Neural cell (in vitro differentiated cells): Measurements from ENCODE around the gene MAPK11. TPM values are rescaled to one million over a fixed set of nuclear protein-coding genes. Genes with fewer than 3 reads are reported as not detected.

ENCODE experiments used
- H2AFZ ChIP-seq: fragments of 200-600, 300-800 bp; sonication (generic), shearing (Covaris generic); 2 replicates; pipeline ENCODE4 v1.6.0; 2014; ENCODE audit warnings: low read depth, mild to moderate bottlenecking, antibody characterized with exemption, low read length, moderate library complexity
- H3F3A ChIP-seq: fragments of 200-600 bp; shearing (Covaris generic); 2 replicates; pipeline ENCODE4 v1.6.1; 2016; ENCODE audit warnings: mild to moderate bottlenecking, moderate library complexity, mixed read lengths, antibody characterized with exemption, low read length; ENCODE audit not compliant: insufficient read depth, poor library complexity, severe bottlenecking
- H3K27ac ChIP-seq: fragments of 200-600, 300-800 bp; sonication (generic), shearing (Covaris generic); 2 replicates; pipeline ENCODE4 v1.5.1; 2014; ENCODE audit warnings: mild to moderate bottlenecking, low read length, moderate library complexity
- H3K27me3 ChIP-seq: fragments of 300-800, 200-600 bp; sonication (generic), shearing (Covaris generic); 2 replicates; pipeline ENCODE4 v1.6.0; 2014; ENCODE audit warnings: mild to moderate bottlenecking, low read depth, low read length, moderate library complexity; ENCODE audit not compliant: insufficient read depth
- H3K36me3 ChIP-seq: fragments of 300-800, 200-600 bp; sonication (generic), shearing (Covaris generic); 2 replicates; pipeline ENCODE4 v1.5.1; 2014; ENCODE audit warnings: mild to moderate bottlenecking, antibody characterized with exemption, low read length, moderate library complexity; ENCODE audit not compliant: insufficient read depth
- H3K4me2 ChIP-seq: fragments of 300-800, 200-600 bp; sonication (generic), shearing (Covaris generic); 2 replicates; pipeline ENCODE4 v1.6.0; 2014; ENCODE audit warnings: mild to moderate bottlenecking, low read length
- H3K4me3 ChIP-seq: fragments of 300-800, 200-600 bp; sonication (generic), shearing (Covaris generic); 2 replicates; pipeline ENCODE4 v1.5.1; 2014; ENCODE audit warnings: mild to moderate bottlenecking, low read length, moderate library complexity
- H3K79me2 ChIP-seq: fragments of 200-600 bp; shearing (Covaris generic); replicated peaks from 2 replicates; pipeline ENCODE4 v1.6.0; 2014; ENCODE audit warnings: mild to moderate bottlenecking, low read length, moderate library complexity; ENCODE audit not compliant: insufficient read depth
- H3K9ac ChIP-seq: fragments of 300-800, 200-600 bp; sonication (generic), shearing (Covaris generic); 2 replicates; pipeline ENCODE4 v1.6.1; 2016; ENCODE audit warnings: mild to moderate bottlenecking, low read length, mixed read lengths
- H3K9me2 ChIP-seq: fragments of 200-600 bp; shearing (Covaris generic); 2 replicates; pipeline ENCODE4 v1.6.1; 2016; ENCODE audit warnings: mild to moderate bottlenecking, low read length, mixed read lengths; ENCODE audit not compliant: insufficient read depth
- H3K9me3 ChIP-seq: fragments of 200-600, 300-800 bp; sonication (generic), shearing (Covaris generic); 2 replicates; pipeline ENCODE4 v1.6.1; 2016; ENCODE audit warnings: mild to moderate bottlenecking, mixed run types, low read length, moderate library complexity, mixed read lengths
- H4K20me1 ChIP-seq: fragments of 200-600 bp; shearing (Covaris generic); 2 replicates; pipeline ENCODE4 v1.6.1; 2016; ENCODE audit warnings: mild to moderate bottlenecking, mixed run types; ENCODE audit not compliant: insufficient read depth
- CTCF ChIP-seq: fragments of 450-650 bp; IDR thresholded peaks from 2 replicates; pipeline ENCODE4 v1.5.1; 2014; ENCODE audit warnings: antibody characterized with exemption, mild to moderate bottlenecking, moderate library complexity; ENCODE audit not compliant: poor library complexity, severe bottlenecking
- EP300 ChIP-seq: fragments of 450-650 bp; conservative IDR thresholded peaks from 2 replicates; pipeline ENCODE4 v1.6.1; 2014; ENCODE audit warnings: antibody characterized with exemption, mild to moderate bottlenecking, moderate library complexity; ENCODE audit not compliant: poor library complexity, severe bottlenecking
- EZH2 ChIP-seq: fragments of 200-600, 300-800 bp; shearing (Covaris generic), sonication (generic); IDR thresholded peaks from 2 replicates; pipeline ENCODE4 v1.6.1; 2014; ENCODE audit warnings: antibody characterized with exemption, low read length, borderline replicate concordance, mild to moderate bottlenecking; ENCODE audit not compliant: insufficient read depth, poor library complexity, severe bottlenecking
- MXI1 ChIP-seq: fragments of 450-650 bp; conservative IDR thresholded peaks from 2 replicates; pipeline ENCODE4 v1.6.1; 2014; ENCODE audit warnings: antibody characterized with exemption, mild to moderate bottlenecking; ENCODE audit not compliant: poor library complexity, severe bottlenecking
- POLR2AphosphoS5 ChIP-seq: IDR thresholded peaks from 2 replicates; pipeline ENCODE4 v1.6.1; 2012
- RAD21 ChIP-seq: fragments of 450-650 bp; conservative IDR thresholded peaks from 2 replicates; pipeline ENCODE4 v1.6.1; 2014; ENCODE audit warnings: antibody characterized with exemption, mild to moderate bottlenecking, moderate library complexity
- SMC3 ChIP-seq: fragments of 450-650 bp; conservative IDR thresholded peaks from 2 replicates; pipeline ENCODE4 v1.6.1; 2014; ENCODE audit warnings: antibody characterized with exemption, mild to moderate bottlenecking, moderate library complexity; ENCODE audit not compliant: poor library complexity
- TAF1 ChIP-seq: IDR thresholded peaks from 2 replicates; pipeline ENCODE4 v1.6.1; 2012; ENCODE audit warnings: low read depth
- polyA plus RNA-seq: library from polyadenylated mRNA; depleted of rRNA; stranded (reverse); fragments of >200 nt; gene quantifications from 2 replicates; pipeline ENCODE4 v1.2.3, GENCODE V29; 2014
- TF ChIP-seq, protein P1 (sequence below): IDR thresholded peaks from 2 replicates; pipeline ENCODE4 v1.6.1; 2012; ENCODE audit warnings: borderline replicate concordance

Gene MAPK11
- polyA plus RNA-seq, 1 donor from 2014 or later: 36.3 TPM

GRCh38 chr22:50260801-50261614 is 9.2 kb downstream of the MAPK11 start:
- peak overlapping the region; percentile 61 for H3K27ac ChIP-seq
- H3K4me2 ChIP-seq: peak overlapping the region; percentile 76
- H3K9me2 ChIP-seq: no peaks in the 10 kb centered on the region
- H3K9ac ChIP-seq: peak overlapping the region; percentile 72
- peak overlapping the region; percentile 83 for H3K4me3 ChIP-seq
- H3K79me2 ChIP-seq: peaks cover 6% of the 10 kb centered on the region
- TF ChIP-seq, protein P1, sequence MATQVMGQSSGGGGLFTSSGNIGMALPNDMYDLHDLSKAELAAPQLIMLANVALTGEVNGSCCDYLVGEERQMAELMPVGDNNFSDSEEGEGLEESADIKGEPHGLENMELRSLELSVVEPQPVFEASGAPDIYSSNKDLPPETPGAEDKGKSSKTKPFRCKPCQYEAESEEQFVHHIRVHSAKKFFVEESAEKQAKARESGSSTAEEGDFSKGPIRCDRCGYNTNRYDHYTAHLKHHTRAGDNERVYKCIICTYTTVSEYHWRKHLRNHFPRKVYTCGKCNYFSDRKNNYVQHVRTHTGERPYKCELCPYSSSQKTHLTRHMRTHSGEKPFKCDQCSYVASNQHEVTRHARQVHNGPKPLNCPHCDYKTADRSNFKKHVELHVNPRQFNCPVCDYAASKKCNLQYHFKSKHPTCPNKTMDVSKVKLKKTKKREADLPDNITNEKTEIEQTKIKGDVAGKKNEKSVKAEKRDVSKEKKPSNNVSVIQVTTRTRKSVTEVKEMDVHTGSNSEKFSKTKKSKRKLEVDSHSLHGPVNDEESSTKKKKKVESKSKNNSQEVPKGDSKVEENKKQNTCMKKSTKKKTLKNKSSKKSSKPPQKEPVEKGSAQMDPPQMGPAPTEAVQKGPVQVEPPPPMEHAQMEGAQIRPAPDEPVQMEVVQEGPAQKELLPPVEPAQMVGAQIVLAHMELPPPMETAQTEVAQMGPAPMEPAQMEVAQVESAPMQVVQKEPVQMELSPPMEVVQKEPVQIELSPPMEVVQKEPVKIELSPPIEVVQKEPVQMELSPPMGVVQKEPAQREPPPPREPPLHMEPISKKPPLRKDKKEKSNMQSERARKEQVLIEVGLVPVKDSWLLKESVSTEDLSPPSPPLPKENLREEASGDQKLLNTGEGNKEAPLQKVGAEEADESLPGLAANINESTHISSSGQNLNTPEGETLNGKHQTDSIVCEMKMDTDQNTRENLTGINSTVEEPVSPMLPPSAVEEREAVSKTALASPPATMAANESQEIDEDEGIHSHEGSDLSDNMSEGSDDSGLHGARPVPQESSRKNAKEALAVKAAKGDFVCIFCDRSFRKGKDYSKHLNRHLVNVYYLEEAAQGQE: no peak
- peak; percentile 79 for TF ChIP-seq MXI1
- H3K36me3 ChIP-seq: no peaks in the 10 kb centered on the region
- no peaks in the 10 kb centered on the region for H3K27me3 ChIP-seq
- H3K9me3 ChIP-seq: no peaks in the 10 kb centered on the region
- H3F3A ChIP-seq: no peaks in the 10 kb centered on the region
- H2AFZ ChIP-seq: no peak overlapping the region
- no peaks in the 10 kb centered on the region for H4K20me1 ChIP-seq

- TF ChIP-seq TAF1 (no peak), CTCF (no peak), POLR2AphosphoS5 (no peak), SMC3 (no peak), EZH2 (no peak), MXI1 (no peak), RAD21 (no peak), EP300 (no peak)
- TF ChIP-seq, protein P1: no peak
- H3K9ac ChIP-seq: peak overlapping the region; percentile 72
- H3K79me2 ChIP-seq: peaks cover 6% of the 10 kb centered on the region
- no peak overlapping the region for H2AFZ ChIP-seq
- H3K27ac ChIP-seq: peak overlapping the region; percentile 61
- H3K9me3 ChIP-seq: no peaks in the 10 kb centered on the region
- no peaks in the 10 kb centered on the region for H3K9me2 ChIP-seq
- H3K4me3 ChIP-seq: peak overlapping the region; percentile 83
- H4K20me1 ChIP-seq: no peaks in the 10 kb centered on the region
- no peaks in the 10 kb centered on the region for H3F3A ChIP-seq
- no peaks in the 10 kb centered on the region for H3K36me3 ChIP-seq
- H3K4me2 ChIP-seq: peak overlapping the region; percentile 76
- H3K27me3 ChIP-seq: no peaks in the 10 kb centered on the region
These were observed 9.8 kb downstream of the MAPK11 start for GRCh38 chr22:50260434-50260800.
